Measurements from ENCODE around the gene PLCXD3. TPM values are rescaled to one million over a fixed set of nuclear protein-coding genes. Genes with fewer than 3 reads are reported as not detected.

The PLCXD3 gene
- total RNA-seq, 1 donor from 2014 or later: 2.6 TPM

DNA sequence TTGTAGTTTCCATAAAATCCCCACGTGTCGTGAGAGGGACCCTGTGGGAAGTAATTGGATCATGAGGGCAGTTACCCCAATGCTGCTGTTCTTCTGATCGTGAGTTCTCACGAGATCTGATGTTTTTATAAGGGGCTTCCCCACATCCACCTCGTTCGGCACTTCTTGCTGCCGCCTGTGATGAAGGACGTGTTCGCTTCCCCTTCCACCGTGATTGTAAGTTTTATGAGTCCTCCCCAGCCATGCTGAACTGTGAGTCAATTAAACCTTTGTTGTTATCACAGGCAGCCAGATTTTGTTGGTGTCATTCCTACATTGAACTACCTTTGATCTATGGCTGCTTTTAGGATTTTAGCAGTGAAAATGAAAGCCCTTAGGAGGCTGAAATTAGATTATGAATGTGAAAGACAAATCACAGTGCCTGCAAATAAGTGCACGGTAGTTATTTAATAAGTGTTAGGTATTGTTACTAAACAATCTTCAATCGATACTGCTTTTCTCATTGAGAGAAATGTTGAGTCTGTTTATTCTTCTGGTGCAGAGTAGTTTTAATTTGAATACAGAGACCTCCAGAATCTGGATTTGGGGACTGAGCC lies 229.1 kb downstream of the PLCXD3 start:
- H3K36me3 ChIP-seq: no peaks in the 10 kb centered on the region
- ATAC-seq (no peak), DNase-seq (no peak)
- no peaks in the 10 kb centered on the region for H3K9me3 ChIP-seq
- no peaks in the 10 kb centered on the region for H3K4me1 ChIP-seq
- TF ChIP-seq, protein P1, sequence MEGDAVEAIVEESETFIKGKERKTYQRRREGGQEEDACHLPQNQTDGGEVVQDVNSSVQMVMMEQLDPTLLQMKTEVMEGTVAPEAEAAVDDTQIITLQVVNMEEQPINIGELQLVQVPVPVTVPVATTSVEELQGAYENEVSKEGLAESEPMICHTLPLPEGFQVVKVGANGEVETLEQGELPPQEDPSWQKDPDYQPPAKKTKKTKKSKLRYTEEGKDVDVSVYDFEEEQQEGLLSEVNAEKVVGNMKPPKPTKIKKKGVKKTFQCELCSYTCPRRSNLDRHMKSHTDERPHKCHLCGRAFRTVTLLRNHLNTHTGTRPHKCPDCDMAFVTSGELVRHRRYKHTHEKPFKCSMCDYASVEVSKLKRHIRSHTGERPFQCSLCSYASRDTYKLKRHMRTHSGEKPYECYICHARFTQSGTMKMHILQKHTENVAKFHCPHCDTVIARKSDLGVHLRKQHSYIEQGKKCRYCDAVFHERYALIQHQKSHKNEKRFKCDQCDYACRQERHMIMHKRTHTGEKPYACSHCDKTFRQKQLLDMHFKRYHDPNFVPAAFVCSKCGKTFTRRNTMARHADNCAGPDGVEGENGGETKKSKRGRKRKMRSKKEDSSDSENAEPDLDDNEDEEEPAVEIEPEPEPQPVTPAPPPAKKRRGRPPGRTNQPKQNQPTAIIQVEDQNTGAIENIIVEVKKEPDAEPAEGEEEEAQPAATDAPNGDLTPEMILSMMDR (IDR thresholded peaks at IDR 0.05): no peak
- intact Hi-C loops (cut with DNase I): no loop called here
- H3K27me3 ChIP-seq: no peaks in the 10 kb centered on the region
- H3K4me3 ChIP-seq: no peak overlapping the region
- no peak overlapping the region for H3K27ac ChIP-seq

DNA sequence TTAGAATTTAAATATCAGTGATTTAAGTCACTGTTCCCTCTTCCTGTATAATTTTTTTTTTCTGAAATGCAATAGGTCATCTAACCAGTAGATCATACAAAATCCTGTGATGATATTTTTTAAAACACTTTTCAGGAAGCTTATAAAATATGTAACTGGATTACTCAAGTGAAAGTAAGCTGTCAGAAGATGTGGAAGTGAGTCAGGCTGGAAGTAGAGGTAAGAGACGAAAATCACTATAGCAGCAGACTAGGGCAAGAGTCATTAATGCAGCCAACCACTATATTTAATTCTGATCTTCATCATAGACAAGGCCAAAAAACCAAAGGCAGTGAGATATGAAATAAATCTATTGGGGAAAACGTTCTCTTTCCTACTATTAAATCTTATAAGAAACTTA lies 231.4 kb downstream of the PLCXD3 start:
- TF ChIP-seq, protein P1 (IDR thresholded peaks at IDR 0.05): no peak
- Histone ChIP-seq H3K27ac (no peak overlapping the region), H3K27me3 (no peaks in the 10 kb centered on the region), H3K4me1 (no peaks in the 10 kb centered on the region), H3K9me3 (no peaks in the 10 kb centered on the region), H3K4me3 (no peak overlapping the region), H3K36me3 (no peaks in the 10 kb centered on the region)
- DNase-seq: no peak
- intact Hi-C loops (cut with DNase I): no loop called here
- no peak for ATAC-seq

DNA sequence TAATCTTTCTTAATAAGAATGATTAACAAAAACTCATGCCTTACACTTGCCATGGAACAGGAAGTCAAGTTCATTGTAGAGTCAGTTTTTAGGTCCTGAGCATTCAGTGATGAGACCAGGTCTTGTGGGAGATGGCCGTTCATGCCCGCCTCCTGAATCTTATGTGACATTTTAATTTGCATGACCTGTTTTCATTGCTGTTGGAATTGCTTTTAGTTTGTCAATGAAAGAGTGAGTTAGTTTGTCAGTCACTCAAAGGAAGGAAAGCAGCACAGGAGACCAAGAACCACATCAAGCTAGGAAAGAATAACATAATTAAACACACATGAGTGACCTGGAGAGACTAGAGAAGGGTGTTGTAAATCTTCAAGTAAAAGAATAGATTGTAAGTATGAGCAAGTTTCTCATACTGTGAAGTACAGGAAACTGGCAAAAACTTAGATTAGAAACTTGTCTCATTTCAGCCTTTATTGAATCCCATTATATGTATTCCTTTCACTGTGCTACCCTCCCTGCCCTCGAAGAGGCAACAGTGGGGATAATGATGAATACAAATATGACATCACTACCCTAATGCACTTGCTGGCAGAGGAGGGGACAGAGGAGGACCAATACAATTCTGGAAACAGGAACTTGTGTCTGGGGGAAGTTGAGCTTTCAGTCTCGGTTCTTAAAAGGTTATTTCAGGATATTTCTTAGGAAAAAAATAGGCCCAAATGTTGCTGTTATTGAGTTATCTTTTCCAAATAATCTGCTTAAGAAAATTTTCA lies 232.7 kb downstream of the PLCXD3 start:
- Histone ChIP-seq H3K9me3 (no peaks in the 10 kb centered on the region), H3K27ac (no peak overlapping the region), H3K36me3 (no peaks in the 10 kb centered on the region), H3K27me3 (no peaks in the 10 kb centered on the region), H3K4me1 (no peaks in the 10 kb centered on the region), H3K4me3 (no peak overlapping the region)
- DNase-seq (no peak), ATAC-seq (no peak)
- TF ChIP-seq, protein P1 (IDR thresholded peaks at IDR 0.05): no peak
- intact Hi-C loops (cut with DNase I): no loop called here

DNA sequence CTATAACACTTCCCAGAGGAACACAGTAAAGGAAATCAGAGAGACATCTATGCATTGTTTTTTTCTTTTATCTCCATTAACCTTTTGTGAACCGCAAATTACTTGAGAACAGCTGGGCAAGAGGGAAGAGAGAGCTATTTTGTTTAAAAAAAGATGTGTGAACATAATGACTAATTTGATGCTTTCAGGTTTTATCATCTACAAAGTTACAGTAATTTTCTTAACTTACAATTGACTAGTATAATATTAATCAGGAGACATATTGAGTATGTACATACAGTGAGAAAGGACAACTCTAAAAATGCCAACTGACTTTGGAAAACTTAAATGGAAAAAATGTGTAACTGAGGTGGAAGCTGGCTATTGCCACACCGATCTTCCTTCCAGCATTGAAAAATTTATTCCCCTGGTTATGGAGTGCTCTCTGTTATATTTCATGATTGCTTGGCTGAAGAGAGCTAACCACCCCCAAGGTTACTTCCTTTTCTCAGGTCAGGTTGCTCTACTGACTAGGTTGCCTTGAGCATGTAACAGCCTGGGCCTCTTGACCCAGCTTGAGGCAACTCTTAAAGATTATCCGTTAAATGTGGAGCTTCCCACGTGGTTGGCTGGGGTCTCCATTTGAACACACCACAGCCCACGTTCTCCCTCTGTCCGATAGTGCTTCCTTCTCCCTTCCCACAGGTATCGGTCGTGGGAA lies 234.4 kb downstream of the PLCXD3 start:
- intact Hi-C loops (cut with DNase I): no loop called here
- no peaks in the 10 kb centered on the region for H3K27me3 ChIP-seq
- H3K9me3 ChIP-seq: no peaks in the 10 kb centered on the region
- ATAC-seq (no peak), DNase-seq (no peak)
- no peak overlapping the region for H3K27ac ChIP-seq
- H3K4me1 ChIP-seq: no peaks in the 10 kb centered on the region
- TF ChIP-seq, protein P1 (IDR thresholded peaks at IDR 0.05): no peak
- H3K36me3 ChIP-seq: no peaks in the 10 kb centered on the region
- H3K4me3 ChIP-seq: no peak overlapping the region

DNA sequence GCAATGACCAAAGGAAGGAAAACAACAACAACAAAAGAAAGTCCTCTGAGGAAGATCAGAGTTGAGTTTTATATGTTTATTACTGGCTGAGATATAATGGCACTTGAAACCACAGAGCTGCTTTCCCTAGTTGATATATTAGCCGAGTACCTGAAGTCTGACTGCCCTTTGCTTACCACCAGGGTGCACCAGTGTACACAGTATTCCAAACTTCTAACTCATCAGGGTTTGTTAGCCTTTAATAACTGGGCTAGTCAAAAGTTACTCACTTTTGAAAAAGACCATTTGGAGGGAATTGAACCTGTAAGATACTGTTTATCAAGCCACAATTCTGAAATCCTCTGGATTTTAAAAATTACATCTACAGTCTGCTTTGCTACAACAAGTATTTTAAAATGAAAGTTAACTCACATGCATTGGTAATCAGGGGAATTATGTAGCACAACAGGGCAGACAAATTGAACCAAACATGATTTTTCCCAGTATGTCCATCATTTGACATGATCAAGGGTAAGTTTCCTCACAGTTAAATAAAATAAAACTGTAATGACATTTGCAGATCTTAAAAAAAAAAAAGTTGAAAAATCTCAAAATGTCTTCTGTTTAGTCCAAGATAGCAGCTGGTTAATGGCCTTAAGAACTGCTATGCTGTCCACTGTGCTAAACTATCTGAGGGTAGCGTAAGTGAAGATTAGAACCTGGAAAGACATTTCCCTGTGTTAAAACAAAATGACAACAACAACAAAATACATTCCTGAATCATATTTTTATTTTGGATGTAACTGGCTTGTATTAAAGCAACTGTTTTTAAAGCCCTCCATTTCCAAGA lies 239.8 kb downstream of the PLCXD3 start:
- intact Hi-C loops (cut with DNase I): no loop called here
- Histone ChIP-seq H3K36me3 (no peaks in the 10 kb centered on the region), H3K9me3 (no peaks in the 10 kb centered on the region), H3K27me3 (no peaks in the 10 kb centered on the region), H3K4me3 (no peak overlapping the region), H3K27ac (no peak overlapping the region), H3K4me1 (no peaks in the 10 kb centered on the region)
- no peak for DNase-seq
- TF ChIP-seq, protein P1 (IDR thresholded peaks at IDR 0.05): peak; percentile 71
- ATAC-seq: peak; percentile 87

Data from upper lobe of right lung (tissue), 1 donor.